ENCODE data around the gene DIP2C. TPM values are rescaled to one million over a fixed set of nuclear protein-coding genes. Genes with fewer than 3 reads are reported as not detected.

Gene DIP2C
- total and polyA plus RNA-seq, 2 donors: 21.0 to 24.3 TPM

DNA sequence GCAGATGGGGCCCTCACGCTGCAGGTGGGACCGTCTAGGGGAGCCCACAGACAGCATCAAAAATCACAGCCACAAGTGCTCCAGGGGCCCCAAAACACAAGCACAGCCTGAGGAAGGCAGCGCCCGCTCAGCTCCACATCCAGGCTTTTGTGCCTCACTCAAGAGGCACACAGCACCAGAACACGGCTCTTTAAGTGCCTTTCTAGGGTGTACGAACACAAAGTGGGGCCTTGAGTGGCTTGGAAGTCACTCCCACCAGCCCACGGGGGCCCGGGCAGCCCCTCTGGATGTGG is 65.2 kb downstream of the DIP2C start:
- Histone ChIP-seq H3K4me3 (ENCODE audit: low read depth, low read length) (no peak overlapping the region), H3K4me1 (ENCODE audit: insufficient read depth) (no peaks in the 10 kb centered on the region), H3K36me3 (ENCODE audit: insufficient read depth) (no peaks in the 10 kb centered on the region), H3K27ac (ENCODE audit: low read depth) (peak overlapping the region; percentile 3)
- no peak for DNase-seq (ENCODE audit: extremely low spot score)
- 60% methylated on average over 8 of the region's 8 CpGs for WGBS

DNA sequence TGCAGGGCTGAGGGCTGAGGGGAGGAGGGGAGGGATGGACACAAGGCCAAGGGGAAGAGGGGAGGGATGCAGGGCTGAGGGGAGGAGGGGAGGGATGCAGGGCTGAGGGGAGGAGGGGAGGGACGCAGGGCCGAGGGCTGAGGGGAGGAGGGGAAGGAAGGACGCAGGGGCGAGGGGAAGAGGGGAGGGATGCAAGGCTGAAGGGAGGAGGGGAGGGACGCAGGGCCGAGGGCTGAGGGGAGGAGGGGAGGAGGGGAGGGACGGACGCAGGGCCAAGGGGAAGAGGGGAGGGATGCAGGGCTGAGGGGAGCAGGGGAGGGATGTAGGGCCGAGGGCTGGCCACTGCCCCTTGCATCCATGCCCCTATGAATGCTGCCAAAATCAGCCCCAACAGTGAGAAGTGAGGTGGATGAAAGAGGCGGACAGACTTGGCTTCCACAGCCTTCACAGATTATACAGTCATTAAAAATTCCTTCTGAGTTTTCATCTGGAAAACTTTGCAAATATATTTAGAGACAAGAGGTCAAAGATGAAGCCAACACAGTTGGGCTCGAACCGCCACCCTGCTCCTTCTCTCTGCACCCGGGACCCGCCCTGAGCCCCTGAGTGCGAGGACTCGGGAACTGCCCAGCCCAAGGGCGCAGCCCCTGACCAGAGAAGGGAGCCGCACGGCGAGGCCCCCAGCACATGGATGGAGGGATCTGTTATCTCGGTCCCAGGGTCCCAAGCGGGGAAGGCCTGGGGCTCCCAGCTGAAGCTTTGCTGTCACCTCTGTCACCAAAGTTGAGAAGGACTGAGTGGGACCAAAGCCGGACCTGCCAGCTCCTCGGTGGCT is 65.8 kb downstream of the DIP2C start:
- Histone ChIP-seq H3K27ac (ENCODE audit: low read depth) (peak overlapping the region; percentile 3), H3K36me3 (ENCODE audit: insufficient read depth) (no peaks in the 10 kb centered on the region), H3K4me3 (ENCODE audit: low read depth, low read length) (no peak overlapping the region), H3K4me1 (ENCODE audit: insufficient read depth) (no peaks in the 10 kb centered on the region)
- DNase-seq (ENCODE audit: extremely low spot score): no peak
- WGBS: 48% methylated on average over 24 of the region's 24 CpGs

DNA sequence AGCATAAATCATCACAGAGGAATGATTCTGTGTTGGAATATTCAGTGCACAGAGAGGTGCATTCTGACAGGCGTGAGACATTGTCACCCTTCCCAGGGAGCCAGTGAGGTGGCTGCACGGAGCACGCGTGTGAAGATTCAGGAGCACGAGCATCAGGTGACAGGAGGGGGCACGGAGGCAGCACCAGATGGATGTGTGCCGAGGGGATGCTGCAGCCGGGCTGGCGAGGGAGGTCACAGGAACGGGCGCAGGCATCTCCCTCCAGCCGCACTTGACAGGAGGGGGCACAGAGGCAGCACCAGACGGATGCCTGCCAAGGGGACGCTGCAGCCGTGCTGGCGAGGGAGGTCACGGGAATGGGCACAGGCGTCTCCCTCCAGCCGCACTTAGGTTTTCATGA is 66.5 kb downstream of the DIP2C start:
- WGBS: 89% methylated on average over 19 of the region's 19 CpGs
- no peaks in the 10 kb centered on the region for H3K4me1 ChIP-seq (ENCODE audit: insufficient read depth)
- no peak overlapping the region for H3K4me3 ChIP-seq (ENCODE audit: low read depth, low read length)
- no peak overlapping the region for H3K27ac ChIP-seq (ENCODE audit: low read depth)
- H3K36me3 ChIP-seq (ENCODE audit: insufficient read depth): no peaks in the 10 kb centered on the region
- DNase-seq (ENCODE audit: extremely low spot score): no peak

DNA sequence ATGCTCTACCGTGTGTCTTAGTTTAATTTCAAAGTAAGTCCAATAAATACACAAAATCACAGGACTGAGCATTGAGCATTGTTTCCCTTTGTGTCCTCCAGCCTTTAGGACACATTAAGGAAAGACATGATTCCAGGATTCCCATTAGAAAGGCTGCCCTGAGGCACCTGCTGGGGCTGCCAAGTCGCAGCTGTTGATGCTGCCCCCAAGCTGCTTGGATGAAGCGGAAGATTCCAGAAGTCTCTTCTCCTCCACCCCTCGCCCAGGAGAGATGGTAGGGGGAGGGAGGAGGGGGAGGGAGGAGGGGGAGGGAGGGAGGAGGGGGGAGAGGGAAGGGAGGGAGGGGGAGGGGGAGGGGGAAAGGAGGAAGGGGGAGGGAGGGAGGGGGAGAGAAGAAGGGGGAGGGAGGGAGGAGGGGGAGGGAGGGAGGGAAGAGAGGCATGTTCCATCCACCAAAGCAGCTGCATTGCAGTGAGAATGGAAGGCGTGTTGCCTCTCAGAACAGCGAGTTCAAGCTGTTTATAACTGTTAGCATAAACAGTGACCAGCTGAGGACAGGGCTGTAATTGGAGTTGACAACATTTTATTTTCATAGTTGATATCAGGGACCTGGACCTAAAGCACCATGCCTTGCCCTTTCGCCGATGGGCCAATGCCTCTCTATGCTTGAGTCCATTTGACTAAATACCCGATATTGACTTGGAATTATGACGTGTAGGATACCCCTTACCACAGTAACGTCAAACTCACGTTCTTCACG is 67.3 kb downstream of the DIP2C start:
- Histone ChIP-seq H3K4me3 (ENCODE audit: low read depth, low read length) (no peak overlapping the region), H3K36me3 (ENCODE audit: insufficient read depth) (no peaks in the 10 kb centered on the region), H3K27ac (ENCODE audit: low read depth) (no peak overlapping the region), H3K4me1 (ENCODE audit: insufficient read depth) (no peaks in the 10 kb centered on the region)
- DNase-seq (ENCODE audit: extremely low spot score): no peak
- WGBS: 62% methylated on average over 13 of the region's 13 CpGs

DNA sequence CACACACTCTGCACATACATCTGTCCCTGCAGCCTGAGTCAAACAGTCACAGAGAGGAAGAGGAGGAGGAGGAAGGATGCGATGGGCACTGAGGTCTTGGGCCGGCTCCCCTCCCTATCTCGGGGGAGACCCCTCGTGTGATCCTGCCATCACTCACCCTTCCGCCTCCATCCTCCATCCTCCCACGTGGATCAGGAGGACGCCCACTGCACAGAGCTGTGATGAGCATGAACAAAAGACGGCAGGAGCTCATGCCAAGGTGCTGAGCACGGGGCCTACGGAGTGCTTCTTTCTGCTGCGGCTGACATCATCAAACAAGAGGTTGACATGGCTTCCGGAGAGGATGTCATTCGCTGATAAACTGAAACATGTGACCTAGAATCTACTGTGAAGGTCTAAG is 68.0 kb downstream of the DIP2C start:
- no peaks in the 10 kb centered on the region for H3K36me3 ChIP-seq (ENCODE audit: insufficient read depth)
- H3K4me3 ChIP-seq (ENCODE audit: low read depth, low read length): no peak overlapping the region
- no peak for DNase-seq (ENCODE audit: extremely low spot score)
- H3K27ac ChIP-seq (ENCODE audit: low read depth): no peak overlapping the region
- no peaks in the 10 kb centered on the region for H3K4me1 ChIP-seq (ENCODE audit: insufficient read depth)
- 87% methylated on average over 13 of the region's 13 CpGs for WGBS

DNA sequence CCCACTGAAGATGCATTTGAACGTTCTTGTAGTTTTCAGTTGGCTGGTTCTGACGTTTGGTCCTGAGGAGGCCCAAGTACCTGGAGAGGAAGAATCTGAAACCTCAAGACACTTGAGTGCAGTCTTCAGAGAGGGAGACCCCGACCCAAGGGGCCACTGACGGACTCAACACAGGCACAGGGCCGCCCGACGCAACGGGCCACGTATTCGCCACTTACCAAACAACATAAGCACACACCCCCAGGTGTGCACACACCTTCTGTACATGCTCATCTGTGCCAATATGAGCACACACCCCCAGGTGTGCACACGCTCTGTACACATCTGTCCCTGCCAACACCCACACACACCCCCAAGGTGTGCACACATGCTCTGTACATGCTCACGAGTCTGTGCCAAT is 68.5 kb downstream of the DIP2C start:
- WGBS: 89% methylated on average over 12 of the region's 12 CpGs
- no peak overlapping the region for H3K27ac ChIP-seq (ENCODE audit: low read depth)
- H3K4me3 ChIP-seq (ENCODE audit: low read depth, low read length): no peak overlapping the region
- no peak for DNase-seq (ENCODE audit: extremely low spot score)
- no peaks in the 10 kb centered on the region for H3K36me3 ChIP-seq (ENCODE audit: insufficient read depth)
- no peaks in the 10 kb centered on the region for H3K4me1 ChIP-seq (ENCODE audit: insufficient read depth)

DNA sequence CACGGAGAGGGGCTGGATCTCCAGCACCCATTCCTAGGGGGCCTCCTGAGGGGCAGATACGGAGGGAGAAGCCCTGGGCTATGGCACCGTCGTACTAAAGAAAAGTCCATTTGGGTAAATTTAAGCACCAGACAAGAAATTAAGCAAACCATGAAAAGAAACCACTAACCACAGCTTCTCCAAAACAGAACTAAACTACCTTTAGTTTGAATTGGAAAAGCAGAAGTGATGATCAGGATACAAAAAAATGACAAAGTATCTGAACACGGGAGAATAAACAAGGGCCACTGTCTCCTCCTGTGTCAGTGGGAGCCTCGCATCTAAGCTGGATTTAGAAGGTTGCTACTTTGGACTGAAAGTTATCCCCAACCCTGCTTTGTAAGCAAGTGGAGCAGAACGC is 69.1 kb downstream of the DIP2C start:
- WGBS: 87% methylated on average over 7 of the region's 7 CpGs
- H3K27ac ChIP-seq (ENCODE audit: low read depth): no peak overlapping the region
- H3K36me3 ChIP-seq (ENCODE audit: insufficient read depth): no peaks in the 10 kb centered on the region
- no peak for DNase-seq (ENCODE audit: extremely low spot score)
- no peaks in the 10 kb centered on the region for H3K4me1 ChIP-seq (ENCODE audit: insufficient read depth)
- no peak overlapping the region for H3K4me3 ChIP-seq (ENCODE audit: low read depth, low read length)

DNA sequence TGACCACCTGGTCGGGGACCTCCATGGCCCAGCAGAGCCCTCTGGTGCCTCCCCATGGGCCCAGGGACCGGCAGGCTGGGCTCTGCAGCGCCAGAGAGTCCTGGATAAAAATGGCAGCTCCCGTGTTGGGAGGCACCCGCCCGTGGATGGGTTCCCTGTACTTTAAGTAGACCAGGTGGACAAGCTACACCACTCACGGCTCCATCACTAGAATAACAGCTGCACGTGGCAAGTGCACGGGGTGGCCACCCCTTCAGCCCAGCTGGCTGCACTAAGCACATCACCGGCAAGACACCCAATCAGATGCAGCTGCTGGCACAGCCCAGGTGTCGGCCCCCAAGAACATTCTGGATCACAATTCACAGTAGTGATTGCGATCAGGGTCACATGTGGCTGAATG is 69.8 kb downstream of the DIP2C start:
- no peak overlapping the region for H3K27ac ChIP-seq (ENCODE audit: low read depth)
- DNase-seq (ENCODE audit: extremely low spot score): no peak
- WGBS: 91% methylated on average over 12 of the region's 12 CpGs
- no peaks in the 10 kb centered on the region for H3K36me3 ChIP-seq (ENCODE audit: insufficient read depth)
- no peak overlapping the region for H3K4me3 ChIP-seq (ENCODE audit: low read depth, low read length)
- H3K4me1 ChIP-seq (ENCODE audit: insufficient read depth): no peaks in the 10 kb centered on the region

DNA sequence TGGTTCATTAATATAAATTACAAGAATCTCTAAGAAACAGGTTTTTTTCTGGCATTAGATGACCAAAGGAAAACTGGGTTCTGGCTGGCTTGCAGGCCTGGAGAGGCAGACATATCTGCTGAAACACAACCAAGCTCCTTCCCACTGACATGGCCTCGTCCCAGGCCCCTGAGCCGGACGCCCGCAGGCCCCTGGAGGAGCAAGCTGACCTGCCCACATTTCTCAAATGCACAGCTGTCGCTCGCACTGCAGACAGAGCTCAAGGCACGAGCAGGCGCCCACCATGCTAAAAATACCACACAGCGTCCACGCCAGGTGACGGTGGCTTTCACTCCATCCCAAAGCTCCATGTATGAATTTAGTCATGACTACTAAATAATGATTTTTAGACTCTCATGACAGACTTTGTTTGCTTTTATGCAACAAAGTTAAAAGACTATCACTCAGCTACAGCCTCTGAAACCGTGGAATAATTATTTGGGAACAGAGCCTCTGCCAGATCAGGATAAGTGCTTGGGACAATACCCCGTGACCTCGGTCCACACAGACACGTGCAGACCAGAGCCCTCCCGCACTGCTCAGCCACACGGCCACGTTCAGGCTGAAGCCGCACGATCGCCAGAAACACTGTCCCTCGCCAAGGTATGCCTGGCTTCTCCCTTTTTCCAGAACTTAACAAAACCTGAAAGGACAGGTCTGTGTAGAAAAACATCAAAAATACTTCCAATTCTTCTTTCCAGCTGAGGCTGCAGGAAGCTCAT is 71.1 kb downstream of the DIP2C start:
- WGBS: 57% methylated on average over 22 of the region's 22 CpGs
- H3K4me1 ChIP-seq (ENCODE audit: insufficient read depth): no peaks in the 10 kb centered on the region

DNA sequence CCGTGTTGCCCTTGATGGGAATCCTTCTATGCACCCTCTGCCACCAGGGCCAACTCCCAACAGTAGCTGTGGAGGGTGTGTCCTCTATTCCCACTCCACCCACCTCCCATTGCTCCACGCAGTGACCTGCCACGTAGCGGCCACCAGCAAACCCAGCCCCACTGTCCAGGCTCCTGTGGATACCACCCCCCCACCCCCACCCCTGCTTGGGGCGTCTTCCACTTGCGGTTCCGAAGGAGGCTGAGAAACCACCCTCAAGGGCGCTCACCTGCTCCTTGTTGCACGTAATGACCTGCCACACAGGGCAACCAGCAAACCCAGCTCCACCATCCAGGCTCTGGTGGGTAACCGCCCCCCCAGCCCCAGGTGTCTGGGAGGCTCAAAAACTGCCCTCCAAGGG is 72.0 kb downstream of the DIP2C start:
- Histone ChIP-seq H3K36me3 (ENCODE audit: insufficient read depth) (no peaks in the 10 kb centered on the region), H3K27ac (ENCODE audit: low read depth) (no peak overlapping the region), H3K4me3 (ENCODE audit: low read depth, low read length) (no peak overlapping the region), H3K4me1 (ENCODE audit: insufficient read depth) (no peaks in the 10 kb centered on the region)
- DNase-seq (ENCODE audit: extremely low spot score): no peak
- 95% methylated on average over 10 of the region's 10 CpGs for WGBS

More for the DNA sequence above, 71.1 kb downstream of the DIP2C start:
- Histone ChIP-seq H3K36me3 (ENCODE audit: insufficient read depth) (no peaks in the 10 kb centered on the region), H3K4me3 (ENCODE audit: low read depth, low read length) (no peak overlapping the region), H3K27ac (ENCODE audit: low read depth) (no peak overlapping the region)
- no peak for DNase-seq (ENCODE audit: extremely low spot score)

DNA sequence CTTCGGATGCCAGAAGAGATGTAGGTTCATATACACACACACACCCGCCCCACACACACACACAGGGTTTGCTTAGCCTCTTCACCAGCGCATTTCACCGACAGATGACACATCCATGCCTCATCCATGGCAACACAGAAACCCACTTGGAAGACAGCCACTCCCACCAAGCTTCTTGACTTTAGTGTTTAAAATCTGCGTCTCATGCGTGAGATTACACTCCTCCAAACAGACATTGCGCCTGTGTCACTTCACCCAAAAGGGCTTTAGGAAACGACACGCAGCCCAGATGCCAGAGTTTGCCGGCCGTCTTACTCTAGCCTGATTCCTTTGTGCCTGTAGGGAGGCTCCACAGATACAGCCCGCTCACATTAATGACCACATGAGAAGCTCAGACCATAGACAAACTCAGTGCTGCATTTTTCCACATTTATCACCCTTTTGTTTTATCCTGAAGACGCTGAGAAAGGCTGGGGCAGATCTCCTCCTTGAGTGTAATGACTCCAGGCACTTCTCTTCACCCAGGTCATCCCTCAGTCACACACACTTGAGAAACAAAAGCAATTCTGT is 73.8 kb downstream of the DIP2C start:
- Histone ChIP-seq H3K4me1 (ENCODE audit: insufficient read depth) (no peaks in the 10 kb centered on the region), H3K27ac (ENCODE audit: low read depth) (no peak overlapping the region), H3K36me3 (ENCODE audit: insufficient read depth) (no peaks in the 10 kb centered on the region), H3K4me3 (ENCODE audit: low read depth, low read length) (no peak overlapping the region)
- DNase-seq (ENCODE audit: extremely low spot score): no peak
- 82% methylated on average over 13 of the region's 13 CpGs for WGBS

DNA sequence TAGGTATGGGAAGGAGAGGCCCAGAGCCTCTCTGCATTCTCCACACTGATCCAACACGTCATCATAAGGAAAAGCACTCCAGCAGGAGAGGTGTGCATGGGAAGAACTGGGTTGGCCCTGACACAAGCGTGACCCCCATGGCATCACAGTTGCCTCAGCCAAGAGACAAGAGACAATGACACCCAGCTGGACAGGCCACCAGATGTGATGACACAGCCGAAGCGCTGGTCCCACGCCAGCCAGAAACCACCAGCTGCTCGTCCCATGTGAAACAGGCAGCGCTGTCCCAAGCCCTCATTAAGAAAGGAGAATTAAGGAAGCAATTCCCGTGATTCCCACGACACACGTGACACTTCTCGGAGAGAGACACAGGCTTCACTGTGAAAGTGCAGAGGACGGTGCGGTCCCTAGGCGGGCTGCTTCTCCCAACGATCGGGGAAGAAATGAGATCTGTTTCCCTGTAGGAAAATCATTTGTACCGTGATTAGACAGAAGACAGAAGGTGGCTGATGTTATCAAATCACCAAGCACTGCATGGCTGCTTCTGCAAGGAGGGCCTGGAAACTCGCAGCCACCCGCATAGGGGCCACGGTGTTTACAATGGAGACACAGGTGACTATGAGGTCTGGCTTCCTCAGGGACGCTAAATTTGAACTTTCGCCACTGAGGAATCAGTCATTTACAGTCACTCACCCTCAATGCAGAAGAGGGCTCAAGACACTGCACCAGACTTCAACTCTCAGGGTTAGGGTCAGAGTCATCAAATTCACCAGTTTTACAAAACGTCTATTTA is 74.5 kb downstream of the DIP2C start:
- H3K36me3 ChIP-seq (ENCODE audit: insufficient read depth): no peaks in the 10 kb centered on the region
- H3K27ac ChIP-seq (ENCODE audit: low read depth): no peak overlapping the region
- DNase-seq (ENCODE audit: extremely low spot score): no peak
- H3K4me1 ChIP-seq (ENCODE audit: insufficient read depth): no peaks in the 10 kb centered on the region
- WGBS: 88% methylated on average over 23 of the region's 23 CpGs
- no peak overlapping the region for H3K4me3 ChIP-seq (ENCODE audit: low read depth, low read length)

DNA sequence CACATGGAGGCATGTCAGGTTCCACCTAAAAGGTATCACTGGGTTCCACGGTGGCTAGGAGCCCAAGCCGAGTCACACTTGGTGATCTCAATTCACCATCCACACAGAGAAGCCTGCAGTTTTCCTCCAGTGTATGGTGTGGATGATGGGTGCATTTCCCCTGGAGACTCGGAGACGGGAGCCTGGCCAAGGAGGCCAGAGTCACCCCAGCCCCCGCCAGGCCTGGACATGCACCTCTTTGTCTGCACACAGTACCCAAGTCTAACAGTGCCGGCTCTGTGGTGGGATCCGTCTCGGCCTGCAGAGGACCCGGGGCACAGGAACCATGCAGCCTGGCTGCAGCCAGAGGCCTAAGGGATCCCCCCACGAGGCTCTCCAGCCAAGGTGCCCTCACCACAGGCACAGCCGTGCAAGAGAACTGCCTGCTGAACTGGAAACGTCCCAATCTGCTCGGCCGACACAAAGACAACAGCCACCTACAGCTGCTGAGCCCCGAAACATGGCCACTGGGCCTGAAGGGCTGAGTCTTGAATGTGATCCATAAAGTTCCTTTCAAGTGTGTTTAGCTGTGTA is 75.2 kb downstream of the DIP2C start:
- H3K27ac ChIP-seq (ENCODE audit: low read depth): no peak overlapping the region
- H3K4me1 ChIP-seq (ENCODE audit: insufficient read depth): no peaks in the 10 kb centered on the region
- H3K4me3 ChIP-seq (ENCODE audit: low read depth, low read length): no peak overlapping the region
- H3K36me3 ChIP-seq (ENCODE audit: insufficient read depth): no peaks in the 10 kb centered on the region
- DNase-seq (ENCODE audit: extremely low spot score): no peak
- WGBS: 76% methylated on average over 15 of the region's 15 CpGs

Measured in urinary bladder (tissue), 4 donors.